ENCODE data around the gene LRG1. TPM values are rescaled to one million over a fixed set of nuclear protein-coding genes. Genes with fewer than 3 reads are reported as not detected.
A peak's percentile ranks its signal among the peaks of the same experiment; 100 is the strongest.

Gene LRG1
- total and polyA plus RNA-seq, 2 of the 13 experiments (the other 11 are each of a cell fraction or from before 2014, with no cell fraction given) = 12.0 to 39.3 TPM

GRCh38 chr19:4582980-4583842, 43.4 kb upstream of the LRG1 start (continued):
- TF ChIP-seq SMAD1 (CRISPR knock-in tag; IDR thresholded peaks at IDR 0.05; ENCODE audit: borderline replicate concordance, low read depth) = peak; percentile 65; the same call in 1 of the 2 replicates
- peak; percentile 50 for TF ChIP-seq AGO2 (optimal IDR thresholded peaks at IDR 0.05; ENCODE audit: low read depth, low read length)
- peak; percentile 46 for TF ChIP-seq CBX1 (IDR thresholded peaks at IDR 0.05; ENCODE audit: low read depth)
- no peak for TF ChIP-seq RFXAP (CRISPR knock-in tag; IDR thresholded peaks at IDR 0.05; ENCODE audit: borderline replicate concordance)
- TF ChIP-seq ZNF644 (CRISPR knock-in tag; IDR thresholded peaks at IDR 0.05; ENCODE audit: low read depth) = 0 out of 2 replicates have a peak, but pooled peaks have one; percentile 42
- peak; percentile 84 for TF ChIP-seq REPIN1 (CRISPR knock-in tag; IDR thresholded peaks at IDR 0.05; ENCODE audit: borderline replicate concordance, low read depth)
- peak; percentile 97 for TF ChIP-seq PATZ1 (CRISPR knock-in tag; IDR thresholded peaks at IDR 0.05)
- peak; percentile 47 for TF ChIP-seq ASH2L (IDR thresholded peaks at IDR 0.05; ENCODE audit: insufficient read length, low read depth, low read length)
- 0 out of 2 replicates have a peak, but pooled peaks have one; percentile 50 for TF ChIP-seq SNAI1 (CRISPR knock-in tag; IDR thresholded peaks at IDR 0.05; ENCODE audit: borderline replicate concordance)
- TF ChIP-seq POLR2AphosphoS5 (IDR thresholded peaks at IDR 0.05; ENCODE audit: low read depth, low read length) = 0 out of 2 replicates have a peak, but pooled peaks have one; percentile 55
- TF ChIP-seq TFAP4 (IDR thresholded peaks at IDR 0.05; ENCODE audit: borderline replicate concordance, low read depth) = peak; percentile 51; the same call in 1 of the 2 replicates
- 0 out of 2 replicates have a peak, but pooled peaks have one; percentile 5 for TF ChIP-seq DMAP1 (CRISPR knock-in tag; IDR thresholded peaks at IDR 0.05)
- TF ChIP-seq TBX3 (IDR thresholded peaks at IDR 0.05; ENCODE audit: borderline replicate concordance) = 0 out of 2 replicates have a peak, but pooled peaks have one; percentile 8
- no peak for TF ChIP-seq NR2F2 (IDR thresholded peaks at IDR 0.05; ENCODE audit: borderline replicate concordance, low read depth)
- no peak for TF ChIP-seq ZNF75D (CRISPR knock-in tag; IDR thresholded peaks at IDR 0.05; ENCODE audit: borderline replicate concordance)
- peak; percentile 25; the same call in 1 of the 2 replicates for TF ChIP-seq SOX5 (CRISPR knock-in tag; IDR thresholded peaks at IDR 0.05; ENCODE audit: borderline replicate concordance)
- TF ChIP-seq ZNF263 (CRISPR knock-in tag; IDR thresholded peaks at IDR 0.05) = peak; percentile 22; the same call in 1 of the 2 replicates
- 0 out of 2 replicates have a peak, but pooled peaks have one; percentile 36 for TF ChIP-seq ELF3 (CRISPR knock-in tag; IDR thresholded peaks at IDR 0.05)
- TF ChIP-seq ZFP1 (CRISPR knock-in tag; IDR thresholded peaks at IDR 0.05) = 0 out of 2 replicates have a peak, but pooled peaks have one; percentile 43
- peak; percentile 36; the same call in 1 of the 2 replicates for TF ChIP-seq ZBTB7A (CRISPR knock-in tag; IDR thresholded peaks at IDR 0.05)
- 0 out of 2 replicates have a peak, but pooled peaks have one; percentile 50 for TF ChIP-seq CENPT (CRISPR knock-in tag; IDR thresholded peaks at IDR 0.05; ENCODE audit: low read depth)
- no peak for TF ChIP-seq IRF1 (CRISPR knock-in tag; IDR thresholded peaks at IDR 0.05; ENCODE audit: low read depth)
- no peak for TF ChIP-seq ZNF33B (CRISPR knock-in tag; IDR thresholded peaks at IDR 0.05)
- TF ChIP-seq GABPA (IDR thresholded peaks at IDR 0.05; ENCODE audit: low read depth, low read length) = no peak
- TF ChIP-seq GABPA (CRISPR knock-in tag; IDR thresholded peaks at IDR 0.05; ENCODE audit: low read depth) = peak; percentile 32; the same call in 1 of the 2 replicates
